Endodermal cell (in vitro differentiated cells): ENCODE measurements around the gene INTS6. TPM values are rescaled to one million over a fixed set of nuclear protein-coding genes. Genes with fewer than 3 reads are reported as not detected.

Source experiments
- DNase-seq: peaks from one replicate; pipeline ENCODE4 v3.0.0-alpha.2; 2017
- H3K27ac ChIP-seq: 2 replicates; pipeline ENCODE4 v1.5.1; 2013; ENCODE audit warnings: mild to moderate bottlenecking, low read depth, low read length, moderate library complexity
- H3K27me3 ChIP-seq: 2 replicates; pipeline ENCODE4 v1.6.1; 2013; ENCODE audit warnings: mild to moderate bottlenecking, low read length, moderate library complexity; ENCODE audit not compliant: insufficient read depth, control insufficient read depth, poor library complexity, severe bottlenecking
- H3K36me3 ChIP-seq: 2 replicates; pipeline ENCODE4 v1.7.0; 2013; ENCODE audit warnings: mild to moderate bottlenecking, low read length, moderate library complexity; ENCODE audit not compliant: control insufficient read depth, insufficient read depth
- H3K4me1 ChIP-seq: one replicate; pipeline ENCODE4 v1.7.0; 2013; ENCODE audit warnings: low read length; ENCODE audit not compliant: control insufficient read depth, insufficient read depth
- H3K4me3 ChIP-seq: 2 replicates; pipeline ENCODE4 v1.5.1; 2013; ENCODE audit warnings: mild to moderate bottlenecking, low read length, moderate library complexity
- H3K9ac ChIP-seq: 2 replicates; pipeline ENCODE4 v1.6.1; 2013; ENCODE audit warnings: mild to moderate bottlenecking, low read length, moderate library complexity; ENCODE audit not compliant: poor library complexity, severe bottlenecking; ENCODE audit errors: extremely low read depth
- H3K9me3 ChIP-seq: 2 replicates; pipeline ENCODE4 v1.6.1; 2013; ENCODE audit warnings: mild to moderate bottlenecking, low read length, moderate library complexity; ENCODE audit not compliant: control insufficient read depth
- H3K27ac Mint-ChIP-seq: 2 replicates; pipeline ENCODE4 v1.8.0; 2020; ENCODE audit warnings: mixed read lengths
- H3K27me3 Mint-ChIP-seq: 2 replicates; pipeline ENCODE4 v1.8.0; 2021; ENCODE audit warnings: mild to moderate bottlenecking, mixed read lengths; ENCODE audit not compliant: insufficient read depth
- H3K36me3 Mint-ChIP-seq: 2 replicates; pipeline ENCODE4 v1.8.0; 2020; ENCODE audit warnings: low read depth, mixed read lengths
- H3K4me1 Mint-ChIP-seq: 2 replicates; pipeline ENCODE4 v1.8.0; 2020; ENCODE audit warnings: mixed read lengths
- H3K4me3 Mint-ChIP-seq: 2 replicates; pipeline ENCODE4 v1.8.0; 2020; ENCODE audit warnings: mild to moderate bottlenecking, moderate library complexity, mixed read lengths
- H3K9me3 Mint-ChIP-seq: 2 replicates; pipeline ENCODE4 v1.8.0; 2020; ENCODE audit warnings: mild to moderate bottlenecking, mixed read lengths
- WGBS, 2 experiments: methylation state at CpG; one replicate each; pipeline versions ENCODE4 v1.1.5 to v1.1.7; 2013; ENCODE audit warnings: missing lambda C conversion rate in 2 of 2, mixed read lengths in 1 of 2; ENCODE audit not compliant: insufficient coverage in 1 of 2, insufficient read length in 1 of 2; 5-methylcytosine and 5-hydroxymethylcytosine counted together
- total RNA-seq, 2 donors: library from RNA; stranded (reverse); fragmentation: NEBNext Ultra II Directional in 1 of 2; extraction: Animal tissue kit (Norgen Biotek cat#: 25700) in 1 of 2; gene quantifications; 2 replicates in 1 of 2; 3 replicates in 1 of 2; pipeline ENCODE4 v1.2.1, GENCODE V29; 2021
- TF ChIP-seq, protein P1 (sequence below): fragments of 200-600 bp; sonication (generic); conservative IDR thresholded peaks from 2 replicates; pipeline ENCODE4 v1.5.0; 2021; ENCODE audit warnings: antibody characterized with exemption, mild to moderate bottlenecking

INTS6 gene
- total RNA-seq, 2 donors from 2014 or later: 42.4 to 62.1 TPM

DNA sequence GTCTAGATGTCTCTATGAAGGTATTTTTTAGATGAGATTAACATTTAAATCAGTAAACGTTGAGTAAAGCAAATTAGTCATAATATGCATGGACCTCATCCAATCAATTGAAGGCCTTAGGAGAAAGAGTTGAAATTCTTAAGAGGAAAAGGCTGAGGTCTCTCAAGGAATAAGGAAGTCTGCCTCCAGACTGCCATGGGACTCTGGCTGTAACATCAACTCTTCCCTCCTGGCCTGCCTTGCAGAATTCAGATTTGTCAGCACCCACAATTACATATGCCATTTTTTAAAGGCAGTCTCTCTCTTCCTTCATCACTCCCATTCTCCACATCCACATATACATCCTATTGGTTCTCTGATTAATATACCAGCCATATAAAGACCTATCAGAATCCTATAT, 28.8 kb upstream of the INTS6 start:
- H3K27ac ChIP-seq: no peak overlapping the region
- H3K36me3 ChIP-seq: no peaks in the 10 kb centered on the region
- no peaks in the 10 kb centered on the region for H3K27me3 ChIP-seq
- no peaks in the 10 kb centered on the region for H3K4me1 ChIP-seq
- no peak overlapping the region for H3K4me3 Mint-ChIP-seq
- no peaks in the 10 kb centered on the region for H3K9me3 ChIP-seq
- H3K4me1 Mint-ChIP-seq: no peaks in the 10 kb centered on the region
- H3K9me3 Mint-ChIP-seq: peaks cover 11% of the 10 kb centered on the region
- TF ChIP-seq, protein P1, sequence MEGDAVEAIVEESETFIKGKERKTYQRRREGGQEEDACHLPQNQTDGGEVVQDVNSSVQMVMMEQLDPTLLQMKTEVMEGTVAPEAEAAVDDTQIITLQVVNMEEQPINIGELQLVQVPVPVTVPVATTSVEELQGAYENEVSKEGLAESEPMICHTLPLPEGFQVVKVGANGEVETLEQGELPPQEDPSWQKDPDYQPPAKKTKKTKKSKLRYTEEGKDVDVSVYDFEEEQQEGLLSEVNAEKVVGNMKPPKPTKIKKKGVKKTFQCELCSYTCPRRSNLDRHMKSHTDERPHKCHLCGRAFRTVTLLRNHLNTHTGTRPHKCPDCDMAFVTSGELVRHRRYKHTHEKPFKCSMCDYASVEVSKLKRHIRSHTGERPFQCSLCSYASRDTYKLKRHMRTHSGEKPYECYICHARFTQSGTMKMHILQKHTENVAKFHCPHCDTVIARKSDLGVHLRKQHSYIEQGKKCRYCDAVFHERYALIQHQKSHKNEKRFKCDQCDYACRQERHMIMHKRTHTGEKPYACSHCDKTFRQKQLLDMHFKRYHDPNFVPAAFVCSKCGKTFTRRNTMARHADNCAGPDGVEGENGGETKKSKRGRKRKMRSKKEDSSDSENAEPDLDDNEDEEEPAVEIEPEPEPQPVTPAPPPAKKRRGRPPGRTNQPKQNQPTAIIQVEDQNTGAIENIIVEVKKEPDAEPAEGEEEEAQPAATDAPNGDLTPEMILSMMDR: no peak
- H3K9ac ChIP-seq: no peak overlapping the region
- H3K4me3 ChIP-seq: no peak overlapping the region
- WGBS, 2 experiments: 92% methylated on average over 1 of the region's 1 CpG; no CpG with 5 or more reads in 1 of the 2 experiments
- peaks cover 3% of the 10 kb centered on the region for H3K27me3 Mint-ChIP-seq
- no peak for DNase-seq
- H3K36me3 Mint-ChIP-seq: no peaks in the 10 kb centered on the region
- H3K27ac Mint-ChIP-seq: no peak overlapping the region

DNA sequence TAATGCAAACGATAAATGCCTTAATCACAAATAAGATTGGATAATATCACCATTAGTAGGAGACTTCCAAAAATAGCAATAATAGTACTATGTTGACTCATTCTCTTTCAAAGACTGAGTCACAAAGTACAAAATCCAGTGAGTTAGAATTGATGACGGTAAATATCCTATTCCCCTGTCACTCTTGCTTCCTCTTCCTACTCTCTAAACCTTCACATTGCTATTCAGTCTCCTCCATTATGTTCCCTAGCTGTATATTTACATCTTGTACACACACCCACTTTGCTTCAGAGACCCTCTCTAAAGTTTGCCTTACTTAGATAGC, 26.3 kb upstream of the INTS6 start:
- Histone ChIP-seq H3K4me1 (no peaks in the 10 kb centered on the region), H3K9me3 (no peaks in the 10 kb centered on the region), H3K36me3 (no peaks in the 10 kb centered on the region), H3K27me3 (no peaks in the 10 kb centered on the region), H3K27ac (no peak overlapping the region), H3K4me3 (no peak overlapping the region), H3K9ac (no peak overlapping the region)
- WGBS, 2 experiments: 89 to 100% methylated on average over 1 to 2 of the region's 2 CpGs
- no peak overlapping the region for H3K27ac Mint-ChIP-seq
- no peak overlapping the region for H3K4me3 Mint-ChIP-seq
- TF ChIP-seq, protein P1: no peak
- H3K36me3 Mint-ChIP-seq: no peaks in the 10 kb centered on the region
- H3K4me1 Mint-ChIP-seq: no peaks in the 10 kb centered on the region
- H3K9me3 Mint-ChIP-seq: peaks cover 11% of the 10 kb centered on the region
- DNase-seq: no peak
- H3K27me3 Mint-ChIP-seq: peaks cover 3% of the 10 kb centered on the region

DNA sequence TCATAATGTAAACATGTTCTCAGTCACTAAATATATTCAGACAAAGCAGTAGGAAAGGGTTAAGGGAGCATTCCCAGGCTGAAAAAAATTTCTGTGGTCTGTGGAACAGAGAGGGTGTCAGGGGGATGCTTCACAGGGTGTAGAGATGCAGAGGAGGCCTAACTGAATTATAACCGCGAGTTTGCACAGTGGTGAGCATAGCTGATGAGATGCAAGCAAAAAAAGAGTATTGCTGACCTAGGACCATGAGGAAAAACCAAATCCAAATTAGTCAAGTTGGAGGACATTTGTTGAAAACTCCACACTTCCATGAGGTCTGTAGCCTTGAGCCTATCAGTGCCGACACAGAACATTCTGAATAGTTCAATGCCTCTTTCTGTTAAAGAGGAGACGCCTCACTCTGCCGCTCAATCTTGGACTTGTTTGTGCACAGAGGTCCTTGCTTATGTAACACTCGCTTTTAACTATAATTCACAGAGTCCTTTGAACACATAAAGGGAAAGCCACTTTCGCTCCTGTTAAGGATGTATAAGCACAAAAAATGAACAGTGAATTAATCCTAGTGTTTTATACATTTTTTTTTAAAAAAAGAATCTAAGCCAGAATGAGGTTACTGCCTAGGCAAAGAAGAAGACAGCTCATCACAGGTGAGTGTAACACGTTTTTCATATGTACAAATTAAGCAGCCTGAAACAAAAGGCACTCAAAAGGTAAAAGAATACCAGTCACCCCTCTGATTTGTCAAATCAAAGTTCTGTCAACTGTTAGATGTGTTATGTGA, 25.8 kb upstream of the INTS6 start:
- Mint-ChIP-seq H3K36me3 (no peaks in the 10 kb centered on the region), H3K4me3 (no peak overlapping the region), H3K4me1 (no peaks in the 10 kb centered on the region), H3K27me3 (peaks cover 2% of the 10 kb centered on the region), H3K27ac (no peak overlapping the region), H3K9me3 (peaks cover 8% of the 10 kb centered on the region)
- Histone ChIP-seq H3K4me3 (no peak overlapping the region), H3K27me3 (no peaks in the 10 kb centered on the region), H3K27ac (no peak overlapping the region), H3K9me3 (no peaks in the 10 kb centered on the region), H3K36me3 (no peaks in the 10 kb centered on the region), H3K4me1 (no peaks in the 10 kb centered on the region), H3K9ac (no peak overlapping the region)
- WGBS, 2 experiments: 87 to 100% methylated on average over 4 to 8 of the region's 8 CpGs
- DNase-seq: no peak
- TF ChIP-seq, protein P1: no peak
